SK-N-SH treated with all-trans-retinoic acid at 6 μM for 48 hours (cell line): ENCODE measurements around the gene SYTL3.

Experiments
- ARNTL ChIP-seq: fragments of 450-650 bp; formaldehyde crosslinking; IDR thresholded peaks from 2 replicates; pipeline ENCODE4 v1.5.0; 2020; ENCODE audit warnings: low read depth, mild to moderate bottlenecking, moderate library complexity, borderline replicate concordance
- ESRRG ChIP-seq: fragments of 250-450 bp; sonication (Bioruptor Pico); IDR thresholded peaks from 2 replicates; pipeline ENCODE4 v1.6.1; 2021; ENCODE audit warnings: mild to moderate bottlenecking
- GLIS3 ChIP-seq: fragments of 250-450 bp; sonication (Bioruptor Pico); IDR thresholded peaks from 2 replicates; pipeline ENCODE4 v1.5.0; 2020; ENCODE audit warnings: mild to moderate bottlenecking, moderate library complexity
- PATZ1 ChIP-seq: fragments of 250-450 bp; sonication (Bioruptor Pico); IDR thresholded peaks from 2 replicates; pipeline ENCODE4 v1.8.0; 2020; ENCODE audit warnings: mild to moderate bottlenecking, moderate library complexity, borderline replicate concordance
- RARB ChIP-seq: fragments of 250-450 bp; sonication (Bioruptor Pico); IDR thresholded peaks from 2 replicates; pipeline ENCODE4 v1.8.0; 2021; ENCODE audit warnings: mild to moderate bottlenecking, moderate library complexity
- SNAI2 ChIP-seq: fragments of 250-450 bp; sonication (Bioruptor Pico); IDR thresholded peaks from 2 replicates; pipeline ENCODE4 v1.5.0; 2020; ENCODE audit warnings: mild to moderate bottlenecking, moderate library complexity
- ZC3H10 ChIP-seq: fragments of 250-450 bp; sonication (Bioruptor Pico); IDR thresholded peaks from 2 replicates; pipeline ENCODE4 v1.5.1; 2021; ENCODE audit warnings: mild to moderate bottlenecking, moderate library complexity
- ZNF70 ChIP-seq: fragments of 450-650 bp; formaldehyde crosslinking; IDR thresholded peaks from 2 replicates; pipeline ENCODE4 v1.5.0; 2020; ENCODE audit warnings: mild to moderate bottlenecking, moderate library complexity

GRCh38 chr6:158663625-158664165 is 13.8 kb downstream of the SYTL3 start:
- TF ChIP-seq RARB (CRISPR knock-in tag) (no peak), GLIS3 (CRISPR knock-in tag) (no peak), PATZ1 (no peak), SNAI2 (CRISPR knock-in tag) (no peak), ZC3H10 (CRISPR knock-in tag) (no peak), ARNTL (no peak), ZNF70 (no peak), ESRRG (CRISPR knock-in tag) (no peak)
